Neural progenitor cell (in vitro differentiated cells): ENCODE data around the gene TMEM178B.

Experiments used
- CTCF ChIP-seq: fragments of 200-600 bp; sonication (generic); IDR thresholded peaks from 2 replicates; pipeline ENCODE4 v1.5.1; 2017; ENCODE audit warnings: antibody characterized with exemption, mild to moderate bottlenecking
- EZH2 ChIP-seq: fragments of 200-600 bp; sonication (generic); IDR thresholded peaks from 2 replicates; pipeline ENCODE4 v1.6.1; 2017; ENCODE audit warnings: antibody characterized with exemption, mild to moderate bottlenecking, moderate library complexity

GRCh38 chr7:141114029-141114664, 40.3 kb downstream of the TMEM178B start:
- TF ChIP-seq CTCF: no peak
- TF ChIP-seq EZH2: no peak
